ENCODE data around the gene CCN5. TPM values are rescaled to one million over a fixed set of nuclear protein-coding genes. Genes with fewer than 3 reads are reported as not detected.

The CCN5 gene
- total RNA-seq, 2 donors from 2014 or later, result not detected

- Histone ChIP-seq H3K9ac (ENCODE audit: extremely low read depth, low read length, poor library complexity, severe bottlenecking) (no peak overlapping the region), H3K4me3 (ENCODE audit: low read length) (no peak overlapping the region), H3K27me3 (ENCODE audit: control insufficient read depth, insufficient read depth, low read length, poor library complexity, severe bottlenecking) (no peaks in the 10 kb centered on the region), H3K36me3 (ENCODE audit: control insufficient read depth, insufficient read depth, low read length) (no peaks in the 10 kb centered on the region), H3K9me3 (ENCODE audit: control insufficient read depth, low read length) (no peaks in the 10 kb centered on the region), H3K27ac (ENCODE audit: low read depth, low read length) (no peak overlapping the region), H3K4me1 (ENCODE audit: control insufficient read depth, insufficient read depth, low read length) (peaks cover 8% of the 10 kb centered on the region)
- TF ChIP-seq CTCF (conservative IDR thresholded peaks at IDR 0.05), result peak; percentile 82
- H3K36me3 Mint-ChIP-seq (ENCODE audit: low read depth), result no peaks in the 10 kb centered on the region
- no peak overlapping the region for H3K27ac Mint-ChIP-seq
- 52 to 54% methylated on average over 10 of the region's 10 CpGs for WGBS, 2 experiments (ENCODE audit: insufficient coverage in 1 of 2, insufficient read length in 1 of 2)
- no peak overlapping the region for H3K4me3 Mint-ChIP-seq
- no peaks in the 10 kb centered on the region for H3K27me3 Mint-ChIP-seq (ENCODE audit: insufficient read depth)
- DNase-seq, result peak; percentile 93
- no peaks in the 10 kb centered on the region for H3K9me3 Mint-ChIP-seq
- H3K4me1 Mint-ChIP-seq, result peaks cover 9% of the 10 kb centered on the region
Observed at GRCh38 chr20:44683263-44684046, 31.7 kb upstream of the CCN5 start.

- Histone ChIP-seq H3K9me3 (ENCODE audit: control insufficient read depth, low read length) (no peaks in the 10 kb centered on the region), H3K36me3 (ENCODE audit: control insufficient read depth, insufficient read depth, low read length) (no peaks in the 10 kb centered on the region), H3K4me1 (ENCODE audit: control insufficient read depth, insufficient read depth, low read length) (peaks cover 2% of the 10 kb centered on the region), H3K4me3 (ENCODE audit: low read length) (no peak overlapping the region), H3K9ac (ENCODE audit: extremely low read depth, low read length, poor library complexity, severe bottlenecking) (no peak overlapping the region), H3K27ac (ENCODE audit: low read depth, low read length) (no peak overlapping the region), H3K27me3 (ENCODE audit: control insufficient read depth, insufficient read depth, low read length, poor library complexity, severe bottlenecking) (no peaks in the 10 kb centered on the region)
- no peaks in the 10 kb centered on the region for H3K9me3 Mint-ChIP-seq
- H3K4me3 Mint-ChIP-seq, result no peak overlapping the region
- H3K4me1 Mint-ChIP-seq, result peaks cover 2% of the 10 kb centered on the region
- no peaks in the 10 kb centered on the region for H3K27me3 Mint-ChIP-seq (ENCODE audit: insufficient read depth)
- 58 to 77% methylated on average over 2 to 6 of the region's 6 CpGs for WGBS, 2 experiments (ENCODE audit: insufficient coverage in 1 of 2, insufficient read length in 1 of 2)
- DNase-seq, result peak; percentile 55
- no peaks in the 10 kb centered on the region for H3K36me3 Mint-ChIP-seq (ENCODE audit: low read depth)
- TF ChIP-seq CTCF (conservative IDR thresholded peaks at IDR 0.05), result no peak
- H3K27ac Mint-ChIP-seq, result no peak overlapping the region
Observed at GRCh38 chr20:44684047-44684967, 30.9 kb upstream of the CCN5 start.

GRCh38 chr20:44686934-44687333 lies 28.2 kb upstream of the CCN5 start:
- Histone ChIP-seq H3K27ac (ENCODE audit: low read depth, low read length) (no peak overlapping the region), H3K9ac (ENCODE audit: extremely low read depth, low read length, poor library complexity, severe bottlenecking) (no peak overlapping the region), H3K9me3 (ENCODE audit: control insufficient read depth, low read length) (peaks cover 3% of the 10 kb centered on the region), H3K4me3 (ENCODE audit: low read length) (no peak overlapping the region), H3K4me1 (ENCODE audit: control insufficient read depth, insufficient read depth, low read length) (peaks cover 2% of the 10 kb centered on the region), H3K36me3 (ENCODE audit: control insufficient read depth, insufficient read depth, low read length) (no peaks in the 10 kb centered on the region), H3K27me3 (ENCODE audit: control insufficient read depth, insufficient read depth, low read length, poor library complexity, severe bottlenecking) (no peaks in the 10 kb centered on the region)
- no peak for TF ChIP-seq CTCF (conservative IDR thresholded peaks at IDR 0.05)
- Mint-ChIP-seq H3K4me3 (no peak overlapping the region), H3K27me3 (ENCODE audit: insufficient read depth) (no peaks in the 10 kb centered on the region), H3K9me3 (peaks cover 4% of the 10 kb centered on the region), H3K36me3 (ENCODE audit: low read depth) (no peaks in the 10 kb centered on the region), H3K4me1 (peaks cover 2% of the 10 kb centered on the region), H3K27ac (no peak overlapping the region)
- WGBS, 2 experiments (ENCODE audit: insufficient coverage in 1 of 2, insufficient read length in 1 of 2), result 90 to 94% methylated on average over 4 of the region's 4 CpGs
- no peak for DNase-seq
